SK-N-SH (cell line): Measurements from ENCODE around the gene SLC39A13. TPM values are rescaled to one million over a fixed set of nuclear protein-coding genes. Genes with fewer than 3 reads are reported as not detected.

Experiments used
- CTCF ChIA-PET: fragments of 300-600, 350-600 bp; formaldehyde crosslinking; extraction: SDS; loops from one replicate; lab custom pipeline; 2021; lab: Yijun Ruan, JAX
- POLR2A ChIA-PET: fragments of 350-600 bp; sonication (Branson Sonifier 250); formaldehyde crosslinking; extraction: SDS; loops from one replicate; lab custom pipeline; 2020; ENCODE audit warnings: antibody characterized with exemption, inconsistent platforms; lab: Yijun Ruan, JAX
- DNase-seq: peaks from one replicate; pipeline ENCODE4 v3.0.0; 2012
- H2AFZ ChIP-seq: fragments of 200-600 bp; sonication (generic); 2 replicates; pipeline ENCODE4 v1.8.1; 2016; ENCODE audit warnings: antibody characterized with exemption, mild to moderate bottlenecking, low read depth
- H3F3A ChIP-seq: fragments of 200-600 bp; sonication (generic); replicated peaks from 2 replicates; pipeline ENCODE3; 2016; ENCODE audit warnings: antibody characterized with exemption, mild to moderate bottlenecking; ENCODE audit not compliant: insufficient read depth
- H3K27ac ChIP-seq, 2 experiments: fragments of 200-500 bp in 1 of 2; fragments of 200-600 bp in 1 of 2; sonication (Bioruptor generic) in 1 of 2; sonication (generic), shearing (Covaris generic) in 1 of 2; 2 replicates each; pipeline versions ENCODE4 v1.5.1 to v1.6.1; 2014 to 2016; ENCODE audit warnings: low read depth in 2 of 2, inconsistent platforms in 1 of 2, low read length in 1 of 2, mild to moderate bottlenecking in 1 of 2, mixed read lengths in 1 of 2
- H3K27me3 ChIP-seq: fragments of 200-600 bp; sonication (generic), shearing (Covaris generic); 2 replicates; pipeline ENCODE4 v1.6.1; 2016; ENCODE audit warnings: mixed run types; ENCODE audit not compliant: insufficient read depth
- H3K36me3 ChIP-seq, 2 experiments: fragments of 200-500 bp in 1 of 2; fragments of 200-600 bp in 1 of 2; sonication (Bioruptor generic) in 1 of 2; sonication (generic) in 1 of 2; replicated peaks in 1 of 2; 2 replicates each; pipeline versions ENCODE3 to v1.5.1; 2014 to 2016; ENCODE audit warnings: low read length in 1 of 2, mild to moderate bottlenecking in 1 of 2; ENCODE audit not compliant: insufficient read depth in 2 of 2, control insufficient read depth in 1 of 2
- H3K4me1 ChIP-seq, 2 experiments: fragments of 200-500 bp in 1 of 2; fragments of 200-600 bp in 1 of 2; sonication (Bioruptor generic) in 1 of 2; sonication (generic), shearing (Covaris generic) in 1 of 2; 2 replicates each; pipeline versions ENCODE4 v1.5.1 to v1.6.1; 2014 to 2016; ENCODE audit warnings: low read depth in 1 of 2, low read length in 1 of 2, mixed run types in 1 of 2; ENCODE audit not compliant: insufficient read depth in 2 of 2, control insufficient read depth in 1 of 2
- H3K4me2 ChIP-seq: fragments of 200-600 bp; sonication (generic), shearing (Covaris generic); 2 replicates; pipeline ENCODE4 v1.6.1; 2017; ENCODE audit warnings: mixed run types
- H3K4me3 ChIP-seq, 2 experiments: fragments of 200-500 bp in 1 of 2; fragments of 200-600 bp in 1 of 2; sonication (Bioruptor generic) in 1 of 2; sonication (generic), shearing (Covaris generic) in 1 of 2; 2 replicates each; pipeline versions ENCODE4 v1.5.1 to v1.8.1; 2014 to 2016; ENCODE audit warnings: low read depth in 2 of 2, inconsistent platforms in 1 of 2, low read length in 1 of 2, mild to moderate bottlenecking in 1 of 2, mixed read lengths in 1 of 2, moderate library complexity in 1 of 2
- H3K79me2 ChIP-seq: fragments of 200-600 bp; sonication (generic); 2 replicates; pipeline ENCODE4 v1.8.1; 2017; ENCODE audit warnings: mild to moderate bottlenecking; ENCODE audit not compliant: insufficient read depth
- H3K9ac ChIP-seq: fragments of 200-600 bp; sonication (generic); 2 replicates; pipeline ENCODE4 v1.6.1; 2017; ENCODE audit warnings: mixed run types
- H3K9me2 ChIP-seq: fragments of 200-600 bp; sonication (generic); 2 replicates; pipeline ENCODE4 v1.6.1; 2017; ENCODE audit warnings: mixed run types
- H3K9me3 ChIP-seq: fragments of 200-600 bp; sonication (generic); 2 replicates; pipeline ENCODE4 v1.6.1; 2017; ENCODE audit warnings: mixed run types, mild to moderate bottlenecking, moderate library complexity
- H4K20me1 ChIP-seq: fragments of 200-600 bp; sonication (generic); 2 replicates; pipeline ENCODE4 v1.6.1; 2017; ENCODE audit warnings: mild to moderate bottlenecking, mixed run types; ENCODE audit not compliant: insufficient read depth
- EP300 ChIP-seq, 2 experiments: IDR thresholded peaks; 2 replicates each; pipeline versions ENCODE4 v1.4.0 to v1.6.1; 2012; ENCODE audit warnings: borderline replicate concordance in 1 of 2, low read depth in 1 of 2, low read length in 1 of 2
- FOSL2 ChIP-seq: IDR thresholded peaks from 2 replicates; pipeline ENCODE4 v1.4.0; 2012; ENCODE audit warnings: low read depth, mild to moderate bottlenecking, moderate library complexity, borderline replicate concordance
- FOXJ3 ChIP-seq: sonication (generic); formaldehyde crosslinking; IDR thresholded peaks from 2 replicates; pipeline ENCODE4 v1.5.1; 2020; ENCODE audit warnings: mild to moderate bottlenecking, missing genetic modification reagents
- GABPA ChIP-seq: IDR thresholded peaks from 2 replicates; pipeline ENCODE4 v1.4.0; 2012; ENCODE audit warnings: low read depth, mild to moderate bottlenecking
- MEF2A ChIP-seq: IDR thresholded peaks from 2 replicates; pipeline ENCODE4 v1.4.0; 2012; ENCODE audit warnings: low read depth, borderline replicate concordance
- MXI1 ChIP-seq: IDR thresholded peaks from 2 replicates; pipeline ENCODE4 v1.6.1; 2012; ENCODE audit warnings: mild to moderate bottlenecking, low read depth, low read length, improper control_type of control experiment
- NFIC ChIP-seq: IDR thresholded peaks from 2 replicates; pipeline ENCODE4 v1.4.0; 2012; ENCODE audit warnings: borderline replicate concordance
- REST ChIP-seq: IDR thresholded peaks from 2 replicates; pipeline ENCODE4 v1.6.1; 2012; ENCODE audit warnings: mild to moderate bottlenecking, low read depth, low read length, moderate library complexity
- RXRA ChIP-seq: IDR thresholded peaks from 2 replicates; pipeline ENCODE4 v1.4.0; 2012; ENCODE audit warnings: low read depth, mild to moderate bottlenecking, borderline replicate concordance
- SIN3A ChIP-seq: IDR thresholded peaks from 2 replicates; pipeline ENCODE4 v1.6.1; 2012; ENCODE audit warnings: low read depth, mild to moderate bottlenecking, low read length, moderate library complexity, borderline replicate concordance
- TAF1 ChIP-seq: IDR thresholded peaks from 2 replicates; pipeline ENCODE4 v1.6.1; 2012; ENCODE audit warnings: low read depth, mild to moderate bottlenecking, low read length, moderate library complexity, borderline replicate concordance
- TEAD4 ChIP-seq: IDR thresholded peaks from 2 replicates; pipeline ENCODE4 v1.4.0; 2012; ENCODE audit warnings: mild to moderate bottlenecking, borderline replicate concordance; ENCODE audit not compliant: insufficient read depth
- YY1 ChIP-seq: IDR thresholded peaks from 2 replicates; pipeline ENCODE4 v1.4.0; 2012; ENCODE audit warnings: low read depth, mild to moderate bottlenecking
- WGBS: methylation state at CpG from one replicate; pipeline ENCODE4 v1.1.6; 2017; ENCODE audit warnings: low lambda C conversion rate; 5-methylcytosine and 5-hydroxymethylcytosine counted together
- polyA plus RNA-seq, 3 experiments: library from polyadenylated mRNA; depleted of rRNA; stranded (reverse); fragments of >200 nt; gene quantifications; 2 replicates each; pipeline ENCODE4 v1.2.3, GENCODE V29; 2012
- TF ChIP-seq, protein P1 (sequence below): fragments of 150-350 bp; IDR thresholded peaks from 2 replicates; pipeline ENCODE4 v1.6.1; 2016; ENCODE audit warnings: mild to moderate bottlenecking, low read depth, low read length
- TF ChIP-seq, protein P2 (sequence below): fragments of 200-600 bp; sonication (generic); IDR thresholded peaks from 2 replicates; pipeline ENCODE4 v1.6.1; 2017; ENCODE audit warnings: antibody characterized with exemption, mild to moderate bottlenecking, moderate library complexity
- TF ChIP-seq, protein P3 (sequence below): IDR thresholded peaks from 2 replicates; pipeline ENCODE4 v1.4.0; 2012; ENCODE audit warnings: low read depth, borderline replicate concordance
- TF ChIP-seq, protein P4 (sequence below): IDR thresholded peaks from 2 replicates; pipeline ENCODE4 v1.4.0; 2012; ENCODE audit warnings: low read depth
- TF ChIP-seq, protein P5 (sequence below): IDR thresholded peaks from 2 replicates; pipeline ENCODE4 v1.4.0; 2012; ENCODE audit warnings: low read depth, borderline replicate concordance

Gene SLC39A13
- polyA plus RNA-seq, 1 of the 3 experiments (the other 2 are of a cell fraction) = 65.5 TPM

DNA sequence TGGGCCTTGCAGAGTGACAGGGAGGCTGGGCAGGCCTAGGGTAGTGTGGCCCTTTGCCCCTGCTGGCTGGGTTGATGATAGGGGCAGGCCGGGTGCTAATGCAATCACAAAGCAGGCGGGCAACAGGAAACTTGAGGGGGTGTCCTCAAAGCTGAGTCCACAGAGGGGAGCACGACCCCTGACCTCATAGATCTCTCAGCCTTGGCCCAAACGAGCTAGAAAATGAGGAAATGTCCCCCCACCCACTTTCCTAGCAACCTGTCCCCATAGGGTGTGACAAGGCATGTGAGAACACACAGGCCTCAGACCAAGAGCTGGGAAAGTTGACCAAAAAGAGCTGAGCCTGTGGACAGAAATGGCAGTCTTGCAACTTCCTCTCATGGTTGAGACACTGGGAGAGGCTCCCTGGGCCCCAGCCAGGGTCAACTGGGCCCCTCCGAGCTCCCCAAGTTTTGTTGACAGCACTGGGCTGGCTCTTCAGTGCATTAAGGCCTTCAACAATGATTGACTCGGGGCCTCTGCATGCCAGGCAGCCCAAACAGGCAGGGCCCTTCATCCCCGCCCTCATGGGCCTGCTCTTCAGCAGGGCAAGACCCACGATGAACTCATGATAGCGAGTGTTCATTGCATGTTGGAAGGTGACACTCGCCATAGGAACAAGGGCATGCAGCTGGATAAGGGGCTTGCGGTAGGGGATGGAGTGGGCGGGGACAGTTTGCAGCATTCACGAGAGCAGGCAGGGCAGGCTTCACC lies 20.3 kb upstream of the SLC39A13 start (continued):
- TF ChIP-seq REST = no peak
- TF ChIP-seq, protein P1, sequence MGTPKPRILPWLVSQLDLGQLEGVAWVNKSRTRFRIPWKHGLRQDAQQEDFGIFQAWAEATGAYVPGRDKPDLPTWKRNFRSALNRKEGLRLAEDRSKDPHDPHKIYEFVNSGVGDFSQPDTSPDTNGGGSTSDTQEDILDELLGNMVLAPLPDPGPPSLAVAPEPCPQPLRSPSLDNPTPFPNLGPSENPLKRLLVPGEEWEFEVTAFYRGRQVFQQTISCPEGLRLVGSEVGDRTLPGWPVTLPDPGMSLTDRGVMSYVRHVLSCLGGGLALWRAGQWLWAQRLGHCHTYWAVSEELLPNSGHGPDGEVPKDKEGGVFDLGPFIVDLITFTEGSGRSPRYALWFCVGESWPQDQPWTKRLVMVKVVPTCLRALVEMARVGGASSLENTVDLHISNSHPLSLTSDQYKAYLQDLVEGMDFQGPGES = no peak
- no peak for TF ChIP-seq MEF2A
- TF ChIP-seq YY1 = no peak
- TF ChIP-seq TEAD4 = no peak
- TF ChIP-seq MXI1 = no peak
- TF ChIP-seq RXRA = no peak
- no peak for TF ChIP-seq SIN3A
- no peak for TF ChIP-seq GABPA
- TF ChIP-seq, all 33 proteins: peak for 0

GRCh38 chr11:47388697-47389576 lies 19.5 kb upstream of the SLC39A13 start:
- Histone ChIP-seq H3K9ac (no peak overlapping the region), H2AFZ (no peak overlapping the region), H3K9me3 (no peaks in the 10 kb centered on the region), H3K4me2 (no peak overlapping the region), H4K20me1 (no peaks in the 10 kb centered on the region), H3K27me3 (no peaks in the 10 kb centered on the region), H3K36me3 (no peaks in the 10 kb centered on the region), H3K4me1 (no peaks in the 10 kb centered on the region), H3K4me3 (no peak overlapping the region), H3K9me2 (no peaks in the 10 kb centered on the region), H3F3A (no peaks in the 10 kb centered on the region), H3K79me2 (no peaks in the 10 kb centered on the region), H3K27ac (no peak overlapping the region)
- POLR2A ChIA-PET = no interaction called here
- no peak for DNase-seq
- WGBS = 82% methylated on average over 20 of the region's 28 CpGs
- CTCF ChIA-PET = interaction anchor here (0.7 to 7.9 kb wide), 4 partner anchors 15 to 23 kb away, joined by 3 to 78 read pairs (median 4); partner anchors contain the start of gene SLC39A13
- no peak for TF ChIP-seq TEAD4
- TF ChIP-seq, protein P2, sequence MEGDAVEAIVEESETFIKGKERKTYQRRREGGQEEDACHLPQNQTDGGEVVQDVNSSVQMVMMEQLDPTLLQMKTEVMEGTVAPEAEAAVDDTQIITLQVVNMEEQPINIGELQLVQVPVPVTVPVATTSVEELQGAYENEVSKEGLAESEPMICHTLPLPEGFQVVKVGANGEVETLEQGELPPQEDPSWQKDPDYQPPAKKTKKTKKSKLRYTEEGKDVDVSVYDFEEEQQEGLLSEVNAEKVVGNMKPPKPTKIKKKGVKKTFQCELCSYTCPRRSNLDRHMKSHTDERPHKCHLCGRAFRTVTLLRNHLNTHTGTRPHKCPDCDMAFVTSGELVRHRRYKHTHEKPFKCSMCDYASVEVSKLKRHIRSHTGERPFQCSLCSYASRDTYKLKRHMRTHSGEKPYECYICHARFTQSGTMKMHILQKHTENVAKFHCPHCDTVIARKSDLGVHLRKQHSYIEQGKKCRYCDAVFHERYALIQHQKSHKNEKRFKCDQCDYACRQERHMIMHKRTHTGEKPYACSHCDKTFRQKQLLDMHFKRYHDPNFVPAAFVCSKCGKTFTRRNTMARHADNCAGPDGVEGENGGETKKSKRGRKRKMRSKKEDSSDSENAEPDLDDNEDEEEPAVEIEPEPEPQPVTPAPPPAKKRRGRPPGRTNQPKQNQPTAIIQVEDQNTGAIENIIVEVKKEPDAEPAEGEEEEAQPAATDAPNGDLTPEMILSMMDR = no peak
- TF ChIP-seq FOSL2 = no peak
- no peak for TF ChIP-seq YY1
- TF ChIP-seq, protein P3, sequence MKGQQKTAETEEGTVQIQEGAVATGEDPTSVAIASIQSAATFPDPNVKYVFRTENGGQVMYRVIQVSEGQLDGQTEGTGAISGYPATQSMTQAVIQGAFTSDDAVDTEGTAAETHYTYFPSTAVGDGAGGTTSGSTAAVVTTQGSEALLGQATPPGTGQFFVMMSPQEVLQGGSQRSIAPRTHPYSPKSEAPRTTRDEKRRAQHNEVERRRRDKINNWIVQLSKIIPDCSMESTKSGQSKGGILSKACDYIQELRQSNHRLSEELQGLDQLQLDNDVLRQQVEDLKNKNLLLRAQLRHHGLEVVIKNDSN = no peak
- no peak for TF ChIP-seq EP300 (IDR thresholded peaks at IDR 0.05; ENCODE audit: borderline replicate concordance in 1 of 2, low read depth in 1 of 2, low read length in 1 of 2)
- TF ChIP-seq TAF1 = no peak
- no peak for TF ChIP-seq NFIC
- no peak for TF ChIP-seq MEF2A
- TF ChIP-seq, protein P4, sequence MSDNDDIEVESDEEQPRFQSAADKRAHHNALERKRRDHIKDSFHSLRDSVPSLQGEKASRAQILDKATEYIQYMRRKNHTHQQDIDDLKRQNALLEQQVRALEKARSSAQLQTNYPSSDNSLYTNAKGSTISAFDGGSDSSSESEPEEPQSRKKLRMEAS = no peak
- TF ChIP-seq, protein P5, sequence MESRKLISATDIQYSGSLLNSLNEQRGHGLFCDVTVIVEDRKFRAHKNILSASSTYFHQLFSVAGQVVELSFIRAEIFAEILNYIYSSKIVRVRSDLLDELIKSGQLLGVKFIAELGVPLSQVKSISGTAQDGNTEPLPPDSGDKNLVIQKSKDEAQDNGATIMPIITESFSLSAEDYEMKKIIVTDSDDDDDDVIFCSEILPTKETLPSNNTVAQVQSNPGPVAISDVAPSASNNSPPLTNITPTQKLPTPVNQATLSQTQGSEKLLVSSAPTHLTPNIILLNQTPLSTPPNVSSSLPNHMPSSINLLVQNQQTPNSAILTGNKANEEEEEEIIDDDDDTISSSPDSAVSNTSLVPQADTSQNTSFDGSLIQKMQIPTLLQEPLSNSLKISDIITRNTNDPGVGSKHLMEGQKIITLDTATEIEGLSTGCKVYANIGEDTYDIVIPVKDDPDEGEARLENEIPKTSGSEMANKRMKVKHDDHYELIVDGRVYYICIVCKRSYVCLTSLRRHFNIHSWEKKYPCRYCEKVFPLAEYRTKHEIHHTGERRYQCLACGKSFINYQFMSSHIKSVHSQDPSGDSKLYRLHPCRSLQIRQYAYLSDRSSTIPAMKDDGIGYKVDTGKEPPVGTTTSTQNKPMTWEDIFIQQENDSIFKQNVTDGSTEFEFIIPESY = no peak
- no peak for TF ChIP-seq FOXJ3 (CRISPR knock-in tag)
